ENCODE measurements around the gene TMEM185B.

TMEM185B gene

GRCh38 chr2:120230515-120231471 is 7.6 kb upstream of the TMEM185B start:
- peak in 1 of 3 donors; percentile 39 for DNase-seq

- no peak for DNase-seq
Observed at GRCh38 chr2:120229341-120229740, 6.1 kb upstream of the TMEM185B start.

GRCh38 chr2:120228503-120228902 is 5.3 kb upstream of the TMEM185B start:
- no peak for DNase-seq

- DNase-seq, result no peak
Observed at GRCh38 chr2:120227111-120227991, 4.2 kb upstream of the TMEM185B start.

- DNase-seq, result no peak
Observed at GRCh38 chr2:120226316-120226715, 3.1 kb upstream of the TMEM185B start.

GRCh38 chr2:120225549-120226065 is 2.4 kb upstream of the TMEM185B start:
- no peak for DNase-seq

- no peak for DNase-seq
Observed at GRCh38 chr2:120224735-120225548, 1.7 kb upstream of the TMEM185B start.

- no peak for DNase-seq
Observed at GRCh38 chr2:120224256-120224655, 1.1 kb upstream of the TMEM185B start.

- DNase-seq, result no peak
Observed at GRCh38 chr2:120222186-120223033, 790 bp downstream of the TMEM185B start.

GRCh38 chr2:120221616-120222015 is 1.6 kb downstream of the TMEM185B start:
- DNase-seq, result no peak

- no peak for DNase-seq
Observed at GRCh38 chr2:120220756-120221155, 2.4 kb downstream of the TMEM185B start.

GRCh38 chr2:120219766-120220165 is 3.4 kb downstream of the TMEM185B start:
- DNase-seq, result no peak

- DNase-seq, result no peak
Observed at GRCh38 chr2:120219291-120219690, 3.9 kb downstream of the TMEM185B start.

- DNase-seq, result no peak
Observed at GRCh38 chr2:120218181-120218580, 5.0 kb downstream of the TMEM185B start.

GRCh38 chr2:120210270-120210693 is 12.9 kb downstream of the TMEM185B start:
- peak; percentile 51 to 80 (median 72) for DNase-seq

GRCh38 chr2:120209427-120210269 is 13.6 kb downstream of the TMEM185B start:
- DNase-seq, result no peak

- no peak for DNase-seq
Observed at GRCh38 chr2:120208381-120209353, 14.5 kb downstream of the TMEM185B start.

GRCh38 chr2:120206022-120206581 is 17.1 kb downstream of the TMEM185B start:
- peak in 1 of 3 donors; percentile 39 for DNase-seq

Data from suppressor macrophage treated with lipopolysaccharide for 1 hour (primary cell).